Cardiac fibroblast (primary cell): ENCODE results near the gene TP53.

ENCODE experiments used
- DNase-seq, 2 donors: peaks; one replicate each; pipeline versions ENCODE4 v3.0.0 to v3.0.0-alpha.2; 2010; ENCODE audit warnings: low read depth in 2 of 2
- H3K4me3 ChIP-seq, 2 donors: replicated peaks in 1 of 2; 1 replicate in 1 of 2; 2 replicates in 1 of 2; pipeline ENCODE4 v1.5.1; 2011; ENCODE audit warnings: low read depth in 2 of 2, low read length in 2 of 2, mild to moderate bottlenecking in 2 of 2, moderate library complexity in 1 of 2
- CTCF ChIP-seq: IDR thresholded peaks from one replicate; pipeline ENCODE4 v1.5.1; 2011; ENCODE audit warnings: low read depth, mild to moderate bottlenecking, low read length, inconsistent platforms

TP53 gene

GRCh38 chr17:7701681-7702080 lies 14.4 kb upstream of the TP53 start:
- TF ChIP-seq CTCF = no peak
- no peak for DNase-seq
- no peak overlapping the region for H3K4me3 ChIP-seq

- DNase-seq = no peak
- H3K4me3 ChIP-seq = no peak overlapping the region
- TF ChIP-seq CTCF = no peak
Observed at GRCh38 chr17:7700510-7700909, 13.2 kb upstream of the TP53 start.

GRCh38 chr17:7697828-7698588 lies 10.7 kb upstream of the TP53 start:
- no peak for TF ChIP-seq CTCF
- no peak overlapping the region for H3K4me3 ChIP-seq
- no peak for DNase-seq

GRCh38 chr17:7695586-7695985 lies 8.3 kb upstream of the TP53 start:
- TF ChIP-seq CTCF = no peak
- DNase-seq = no peak
- no peak overlapping the region for H3K4me3 ChIP-seq

GRCh38 chr17:7688808-7689316 lies 1.6 kb upstream of the TP53 start:
- TF ChIP-seq CTCF = no peak
- no peak for DNase-seq
- H3K4me3 ChIP-seq = peak overlapping the region; percentile 66 to 90

- peak; percentile 99 to 100 for DNase-seq
- peak within 1 kb of the TSS; percentile 71 to 90 for H3K4me3 ChIP-seq
- TF ChIP-seq CTCF = peak; percentile 94
Observed at GRCh38 chr17:7687908-7688807, 868 bp upstream of the TP53 start, which contains the start of gene WRAP53. Gene WRAP53, plus strand, starts transcription at chr17:7688477. Its CDS starts 172 bp downstream, at chr17:7688649.
